GM19035 (cell line): ENCODE measurements around the gene KERA.

Source experiments
- ATAC-seq: cut with Tn5 transposase; IDR thresholded peaks from one replicate; pipeline ENCODE4 v1.9.1; 2021; ENCODE audit not compliant: unreplicated experiment

The KERA gene

GRCh38 chr12:91017511-91018263 lies 40.1 kb downstream of the KERA start:
- ATAC-seq: no peak

- ATAC-seq: no peak
These were observed 40.8 kb downstream of the KERA start for GRCh38 chr12:91017043-91017442.

GRCh38 chr12:91009319-91009950 lies 48.4 kb downstream of the KERA start:
- ATAC-seq: peak; percentile 80

GRCh38 chr12:91007531-91008290 lies 50.1 kb downstream of the KERA start:
- peak; percentile 77 for ATAC-seq

GRCh38 chr12:91004872-91005271 lies 53.0 kb downstream of the KERA start, which contains the start of gene EPYC:
EPYC (minus strand) TSS chr12:91004972; CDS start chr12:91002565, 2,407 bp downstream.
- ATAC-seq: no peak

GRCh38 chr12:91003737-91004136 lies 54.1 kb downstream of the KERA start:
- no peak for ATAC-seq

- ATAC-seq: no peak
These were observed 56.5 kb downstream of the KERA start for GRCh38 chr12:91001306-91001705.
